NCI-H460 (cell line): ENCODE measurements around the gene CDC5L. TPM values are rescaled to one million over a fixed set of nuclear protein-coding genes. Genes with fewer than 3 reads are reported as not detected.

Experiments
- DNase-seq: peaks from one replicate; pipeline ENCODE4 v3.0.0-alpha.2; 2016; ENCODE audit warnings: low read depth; ENCODE audit errors: extremely low read depth
- small RNA-seq, 2 experiments: library from RNA; depleted of rRNA; stranded (forward); fragments of <200 nt; gene quantifications; one replicate each; pipeline ENCODE3, GENCODE V24; 2014
- total RNA-seq: library from RNA; depleted of rRNA; stranded (reverse); fragments of >200 nt; shearing (Covaris generic); gene quantifications from 2 replicates; pipeline ENCODE4 v1.2.3, GENCODE V29; 2014; rRNA removed

The CDC5L gene
- total RNA-seq, 1 experiment from 2014 or later = 16.3 TPM

- DNase-seq = no peak
These were observed 106.5 kb downstream of the CDC5L start for GRCh38 chr6:44494011-44494501.

- DNase-seq = no peak
These were observed 107.8 kb downstream of the CDC5L start for GRCh38 chr6:44495036-44495901.

- no peak for DNase-seq
These were observed 109.3 kb downstream of the CDC5L start for GRCh38 chr6:44496665-44497369.

- DNase-seq = no peak
These were observed 110.3 kb downstream of the CDC5L start for GRCh38 chr6:44497807-44498206.

- no peak for DNase-seq
These were observed 110.9 kb downstream of the CDC5L start for GRCh38 chr6:44498436-44498835.

GRCh38 chr6:44499609-44500008, 112.1 kb downstream of the CDC5L start:
- no peak for DNase-seq

Small RNA genes lying within 50 kb of the gene (small RNA-seq; reads per million reads assigned to genes)
- 0 reads per million in 2 experiments for gene MIR4642

Other genes with a start within 250 kb of the CDC5L start
- gene CAPN11, start 228.9 kb upstream of the CDC5L start, total RNA-seq = not detected in 2 replicates
- not detected in 2 replicates for gene MYMX, start 170.8 kb upstream of the CDC5L start, total RNA-seq
- gene SLC29A1, start 164.1 kb upstream of the CDC5L start, total RNA-seq = 13.4 and 16.2 TPM in 2 replicates
- gene HSP90AB1, start 140.6 kb upstream of the CDC5L start, total RNA-seq = 828 and 915 TPM in 2 replicates
- 60.6 and 67.5 TPM in 2 replicates for gene SLC35B2, start 130.2 kb upstream of the CDC5L start, total RNA-seq
- 2.4 and 4.4 TPM in 2 replicates for gene NFKBIE, start 122.2 kb upstream of the CDC5L start, total RNA-seq
- gene TMEM151B, start 117.3 kb upstream of the CDC5L start, total RNA-seq = not detected in 2 replicates
- gene AARS2, start 74.4 kb upstream of the CDC5L start, total RNA-seq = 7.8 and 8.5 TPM in 2 replicates
- gene SPATS1, start 45.1 kb upstream of the CDC5L start, total RNA-seq = not detected in 2 replicates